GM23338 (cell line): ENCODE results near the gene GHRH. TPM values are rescaled to one million over a fixed set of nuclear protein-coding genes. Genes with fewer than 3 reads are reported as not detected.
A peak's percentile ranks its signal among the peaks of the same experiment; 100 is the strongest.

Source experiments
- ATAC-seq: fragments of 200-7000 bp; cut with Tn5 transposase; 3 replicates; pipeline ENCODE4 v1.9.1; 2020
- DNase-seq: peaks from one replicate; pipeline ENCODE4 v3.0.0-alpha.2; 2015; ENCODE audit warnings: low spot score
- H2AFZ ChIP-seq: fragments of 200-600 bp; sonication (generic); 2 replicates; pipeline ENCODE4 v1.8.0; 2016; ENCODE audit warnings: antibody characterized with exemption, mild to moderate bottlenecking, moderate library complexity
- H3F3A ChIP-seq: fragments of 200-600 bp; sonication (generic); replicated peaks from 2 replicates; pipeline ENCODE4 v1.8.0; 2017; ENCODE audit warnings: antibody characterized with exemption, mixed run types, low read depth
- H3K27ac ChIP-seq: fragments of 200-600 bp; sonication (generic); 2 replicates; pipeline ENCODE4 v1.6.1; 2016; ENCODE audit warnings: low read depth
- H3K27me3 ChIP-seq: fragments of 200-600 bp; sonication (generic); 2 replicates; pipeline ENCODE4 v1.8.0; 2016; ENCODE audit warnings: mild to moderate bottlenecking, mixed run types, moderate library complexity; ENCODE audit not compliant: insufficient read depth
- H3K36me3 ChIP-seq: fragments of 200-600 bp; sonication (generic); 2 replicates; pipeline ENCODE4 v1.8.0; 2016; ENCODE audit warnings: mild to moderate bottlenecking; ENCODE audit not compliant: insufficient read depth
- H3K4me1 ChIP-seq: fragments of 200-600 bp; sonication (generic); 2 replicates; pipeline ENCODE4 v1.8.0; 2016; ENCODE audit warnings: mild to moderate bottlenecking, moderate library complexity; ENCODE audit not compliant: insufficient read depth
- H3K4me2 ChIP-seq: fragments of 200-600 bp; sonication (generic); 2 replicates; pipeline ENCODE4 v1.7.1; 2017; ENCODE audit warnings: mixed run types
- H3K4me3 ChIP-seq: fragments of 200-600 bp; sonication (generic); 2 replicates; pipeline ENCODE4 v1.6.1; 2016; ENCODE audit warnings: mixed run types
- H3K79me2 ChIP-seq: fragments of 200-600 bp; sonication (generic); replicated peaks from 2 replicates; pipeline ENCODE4 v1.8.0; 2017; ENCODE audit warnings: mild to moderate bottlenecking; ENCODE audit not compliant: insufficient read depth
- H3K9me2 ChIP-seq: fragments of 200-600 bp; sonication (generic); 2 replicates; pipeline ENCODE4 v1.8.0; 2017; ENCODE audit not compliant: insufficient read depth
- H4K20me1 ChIP-seq: fragments of 200-600 bp; sonication (generic); replicated peaks from 2 replicates; pipeline ENCODE4 v1.8.0; 2017; ENCODE audit warnings: mild to moderate bottlenecking; ENCODE audit not compliant: insufficient read depth
- H3K27ac Mint-ChIP-seq: 2 replicates; pipeline ENCODE4 v1.8.0; 2020; ENCODE audit warnings: inconsistent platforms, mild to moderate bottlenecking, moderate library complexity, mixed read lengths
- H3K27me3 Mint-ChIP-seq: 3 replicates; pipeline ENCODE4 v1.8.0; 2022; ENCODE audit warnings: low read depth, mild to moderate bottlenecking, moderate library complexity, mixed read lengths, inconsistent platforms; ENCODE audit not compliant: insufficient read depth, poor library complexity
- H3K36me3 Mint-ChIP-seq: 3 replicates; pipeline ENCODE4 v1.8.0; 2021; ENCODE audit warnings: low read depth, mild to moderate bottlenecking, inconsistent platforms, moderate library complexity, mixed read lengths
- H3K4me1 Mint-ChIP-seq: 3 replicates; pipeline ENCODE4 v1.8.0; 2020; ENCODE audit warnings: mild to moderate bottlenecking, inconsistent platforms, mixed read lengths
- H3K4me3 Mint-ChIP-seq: 3 replicates; pipeline ENCODE4 v1.8.0; 2021; ENCODE audit warnings: moderate library complexity, mild to moderate bottlenecking, inconsistent platforms, mixed read lengths
- H3K9me3 Mint-ChIP-seq: 3 replicates; pipeline ENCODE4 v1.8.0; 2020; ENCODE audit warnings: moderate library complexity, mild to moderate bottlenecking, inconsistent platforms, mixed read lengths
- CREB1 ChIP-seq: fragments of 250-450 bp; sonication (Bioruptor Pico); IDR thresholded peaks from 2 replicates; pipeline ENCODE4 v1.5.0; 2020; ENCODE audit warnings: low read depth, mild to moderate bottlenecking, moderate library complexity
- ETS1 ChIP-seq: IDR thresholded peaks from 2 replicates; pipeline ENCODE4 v1.6.1; 2016; ENCODE audit warnings: antibody characterized with exemption
- EZH2 ChIP-seq: fragments of 200-600 bp; sonication (generic); IDR thresholded peaks from one replicate; pipeline ENCODE4 v1.8.0; 2017; ENCODE audit warnings: antibody characterized with exemption, mild to moderate bottlenecking, low read depth; ENCODE audit not compliant: unreplicated experiment
- EZH2phosphoT487 ChIP-seq: fragments of 200-600 bp; sonication (generic); IDR thresholded peaks from one replicate; pipeline ENCODE4 v1.8.1; 2018; ENCODE audit warnings: antibody characterized with exemption; ENCODE audit not compliant: unreplicated experiment
- JUNB ChIP-seq: IDR thresholded peaks from one replicate; pipeline ENCODE4 v1.6.1; 2016; ENCODE audit warnings: antibody characterized with exemption; ENCODE audit not compliant: unreplicated experiment
- POLR2AphosphoS5 ChIP-seq: IDR thresholded peaks from 2 replicates; pipeline ENCODE4 v1.6.1; 2016; ENCODE audit warnings: antibody characterized with exemption, low read depth
- ZNF114 ChIP-seq: fragments of 250-450 bp; sonication (Bioruptor Pico); IDR thresholded peaks from 2 replicates; pipeline ENCODE4 v1.5.0; 2020; ENCODE audit warnings: mild to moderate bottlenecking, moderate library complexity
- ZNF331 ChIP-seq: fragments of 250-450 bp; sonication (Bioruptor Pico); IDR thresholded peaks from 2 replicates; pipeline ENCODE4 v1.5.0; 2020; ENCODE audit warnings: low read depth, mild to moderate bottlenecking, moderate library complexity
- ZNF462 ChIP-seq: fragments of 250-450 bp; sonication (Bioruptor Pico); IDR thresholded peaks from 2 replicates; pipeline ENCODE4 v1.5.0; 2020; ENCODE audit warnings: mild to moderate bottlenecking, moderate library complexity
- polyA plus RNA-seq: library from polyadenylated mRNA; unstranded; fragments of >200 nt; fragmentation: Nextera tagmentation; extraction: Ambion mirVana; gene quantifications from 2 replicates; pipeline ENCODE4 v1.2.1, GENCODE V29; 2016
- total RNA-seq: library from RNA; depleted of rRNA; stranded (reverse); fragments of >200 nt; shearing (Covaris generic); gene quantifications from 2 replicates; pipeline ENCODE4 v1.2.3, GENCODE V29; 2014

The GHRH gene
- total and polyA plus RNA-seq, 2 experiments from 2014 or later = 0.40 TPM; not detected in 1

GRCh38 chr20:37228082-37228481 is 33.5 kb downstream of the GHRH start (continued):
- TF ChIP-seq ZNF462 (no peak), EZH2 (no peak), POLR2AphosphoS5 (no peak), EZH2phosphoT487 (no peak)

- Mint-ChIP-seq H3K27ac (no peak overlapping the region), H3K4me3 (no peak overlapping the region), H3K9me3 (no peaks in the 10 kb centered on the region), H3K36me3 (peaks cover 96% of the 10 kb centered on the region), H3K27me3 (peaks cover 3% of the 10 kb centered on the region), H3K4me1 (peaks cover 53% of the 10 kb centered on the region)
- Histone ChIP-seq H2AFZ (no peak overlapping the region), H3K79me2 (peaks cover 22% of the 10 kb centered on the region), H4K20me1 (peaks cover 20% of the 10 kb centered on the region), H3K4me1 (peaks cover 33% of the 10 kb centered on the region), H3K27me3 (no peaks in the 10 kb centered on the region), H3K4me3 (no peak overlapping the region), H3K9me2 (no peaks in the 10 kb centered on the region), H3F3A (peaks cover 11% of the 10 kb centered on the region; the same call in 1 of the 2 replicates), H3K27ac (peak overlapping the region; percentile 94), H3K36me3 (peaks cover 74% of the 10 kb centered on the region), H3K4me2 (no peak overlapping the region)
- no peak for ATAC-seq
- no peak for DNase-seq
- no peak for TF ChIP-seq POLR2AphosphoS5
- no peak for TF ChIP-seq ZNF331 (CRISPR knock-in tag)
- no peak for TF ChIP-seq ZNF462
- no peak for TF ChIP-seq ETS1
- no peak for TF ChIP-seq JUNB
- TF ChIP-seq EZH2 = no peak
- TF ChIP-seq EZH2phosphoT487 = no peak
- no peak for TF ChIP-seq ZNF114
- TF ChIP-seq CREB1 (CRISPR knock-in tag) = no peak
These were observed 34.7 kb downstream of the GHRH start for GRCh38 chr20:37226889-37227288.
